Cardiac muscle cell (in vitro differentiated cells and primary cell): ENCODE measurements around the gene ZBED2. TPM values are rescaled to one million over a fixed set of nuclear protein-coding genes. Genes with fewer than 3 reads are reported as not detected.

Experiments
- DNase-seq, 2 donors: peaks; one replicate each; pipeline versions ENCODE4 v3.0.0 to v3.0.0-alpha.2; 2010 to 2017; ENCODE audit warnings: low read depth in 1 of 2, low spot score in 1 of 2
- H3K27ac ChIP-seq: fragments of 200-600 bp; sonication (generic); 2 replicates; pipeline ENCODE4 v1.5.1; 2016
- H3K27me3 ChIP-seq: fragments of 200-600 bp; sonication (generic); 2 replicates; pipeline ENCODE4 v1.6.0; 2016; ENCODE audit warnings: control low read depth
- H3K36me3 ChIP-seq: fragments of 200-600 bp; sonication (generic); 2 replicates; pipeline ENCODE4 v1.5.1; 2016; ENCODE audit warnings: control low read depth
- H3K4me1 ChIP-seq: fragments of 200-600 bp; sonication (generic); 2 replicates; pipeline ENCODE4 v1.8.1; 2017; ENCODE audit warnings: low read depth, mild to moderate bottlenecking, mixed run types
- H3K4me3 ChIP-seq: fragments of 200-600 bp; sonication (generic); 2 replicates; pipeline ENCODE4 v1.5.1; 2016; ENCODE audit warnings: mild to moderate bottlenecking
- H3K9me3 ChIP-seq: fragments of 200-600 bp; sonication (generic); 2 replicates; pipeline ENCODE4 v1.5.1; 2017; ENCODE audit warnings: low read depth, mild to moderate bottlenecking, control low read depth
- CTCF ChIP-seq: IDR thresholded peaks from 2 replicates; pipeline ENCODE4 v1.5.1; 2012; ENCODE audit warnings: low read depth, mild to moderate bottlenecking, low read length
- polyA plus RNA-seq: library from polyadenylated mRNA; unstranded; fragments of >200 nt; fragmentation: Nextera tagmentation; extraction: Ambion mirVana; gene quantifications from 2 replicates; pipeline ENCODE4 v1.2.1, GENCODE V29; 2016
- total RNA-seq: library from RNA; depleted of rRNA; stranded (reverse); fragments of >200 nt; gene quantifications from 2 replicates; pipeline ENCODE4 v1.2.3, GENCODE V29; 2016

ZBED2 gene
- total and polyA plus RNA-seq, 2 experiments from 2014 or later, result not detected

GRCh38 chr3:111604119-111604518 is 9.0 kb upstream of the ZBED2 start:
- no peaks in the 10 kb centered on the region for H3K27me3 ChIP-seq
- no peak overlapping the region for H3K4me3 ChIP-seq
- no peaks in the 10 kb centered on the region for H3K36me3 ChIP-seq
- no peaks in the 10 kb centered on the region for H3K4me1 ChIP-seq
- H3K9me3 ChIP-seq, result no peaks in the 10 kb centered on the region
- H3K27ac ChIP-seq, result no peak overlapping the region
- DNase-seq, result no peak
- TF ChIP-seq CTCF, result no peak

- Histone ChIP-seq H3K27ac (no peak overlapping the region), H3K4me3 (no peak overlapping the region), H3K27me3 (no peaks in the 10 kb centered on the region), H3K4me1 (no peaks in the 10 kb centered on the region), H3K36me3 (no peaks in the 10 kb centered on the region), H3K9me3 (no peaks in the 10 kb centered on the region)
- DNase-seq, result no peak
- no peak for TF ChIP-seq CTCF
Measured at GRCh38 chr3:111603679-111604078, 8.5 kb upstream of the ZBED2 start.

- H3K4me3 ChIP-seq, result no peak overlapping the region
- H3K27me3 ChIP-seq, result no peaks in the 10 kb centered on the region
- no peaks in the 10 kb centered on the region for H3K9me3 ChIP-seq
- DNase-seq, result no peak
- H3K4me1 ChIP-seq, result no peaks in the 10 kb centered on the region
- no peak overlapping the region for H3K27ac ChIP-seq
- no peaks in the 10 kb centered on the region for H3K36me3 ChIP-seq
- TF ChIP-seq CTCF, result no peak
Measured at GRCh38 chr3:111601810-111602209, 6.7 kb upstream of the ZBED2 start.

- H3K9me3 ChIP-seq, result no peaks in the 10 kb centered on the region
- H3K4me1 ChIP-seq, result no peaks in the 10 kb centered on the region
- DNase-seq, result no peak
- TF ChIP-seq CTCF, result no peak
- no peaks in the 10 kb centered on the region for H3K27me3 ChIP-seq
- H3K36me3 ChIP-seq, result no peaks in the 10 kb centered on the region
- no peak overlapping the region for H3K27ac ChIP-seq
- H3K4me3 ChIP-seq, result no peak overlapping the region
Measured at GRCh38 chr3:111598552-111598951, 3.4 kb upstream of the ZBED2 start.

- no peak for DNase-seq
- Histone ChIP-seq H3K27ac (no peak overlapping the region), H3K4me3 (no peak overlapping the region), H3K4me1 (no peaks in the 10 kb centered on the region), H3K36me3 (no peaks in the 10 kb centered on the region), H3K27me3 (no peaks in the 10 kb centered on the region), H3K9me3 (no peaks in the 10 kb centered on the region)
- TF ChIP-seq CTCF, result no peak
Measured at GRCh38 chr3:111598139-111598538, 3.0 kb upstream of the ZBED2 start.

- H3K36me3 ChIP-seq, result no peaks in the 10 kb centered on the region
- no peak for TF ChIP-seq CTCF
- no peak for DNase-seq
- no peaks in the 10 kb centered on the region for H3K9me3 ChIP-seq
- no peak overlapping the region for H3K27ac ChIP-seq
- no peaks in the 10 kb centered on the region for H3K4me1 ChIP-seq
- H3K27me3 ChIP-seq, result no peaks in the 10 kb centered on the region
- no peak overlapping the region for H3K4me3 ChIP-seq
Measured at GRCh38 chr3:111596328-111596727, 1.2 kb upstream of the ZBED2 start.
